ENCODE results near the gene OGFR.

Gene OGFR

DNA sequence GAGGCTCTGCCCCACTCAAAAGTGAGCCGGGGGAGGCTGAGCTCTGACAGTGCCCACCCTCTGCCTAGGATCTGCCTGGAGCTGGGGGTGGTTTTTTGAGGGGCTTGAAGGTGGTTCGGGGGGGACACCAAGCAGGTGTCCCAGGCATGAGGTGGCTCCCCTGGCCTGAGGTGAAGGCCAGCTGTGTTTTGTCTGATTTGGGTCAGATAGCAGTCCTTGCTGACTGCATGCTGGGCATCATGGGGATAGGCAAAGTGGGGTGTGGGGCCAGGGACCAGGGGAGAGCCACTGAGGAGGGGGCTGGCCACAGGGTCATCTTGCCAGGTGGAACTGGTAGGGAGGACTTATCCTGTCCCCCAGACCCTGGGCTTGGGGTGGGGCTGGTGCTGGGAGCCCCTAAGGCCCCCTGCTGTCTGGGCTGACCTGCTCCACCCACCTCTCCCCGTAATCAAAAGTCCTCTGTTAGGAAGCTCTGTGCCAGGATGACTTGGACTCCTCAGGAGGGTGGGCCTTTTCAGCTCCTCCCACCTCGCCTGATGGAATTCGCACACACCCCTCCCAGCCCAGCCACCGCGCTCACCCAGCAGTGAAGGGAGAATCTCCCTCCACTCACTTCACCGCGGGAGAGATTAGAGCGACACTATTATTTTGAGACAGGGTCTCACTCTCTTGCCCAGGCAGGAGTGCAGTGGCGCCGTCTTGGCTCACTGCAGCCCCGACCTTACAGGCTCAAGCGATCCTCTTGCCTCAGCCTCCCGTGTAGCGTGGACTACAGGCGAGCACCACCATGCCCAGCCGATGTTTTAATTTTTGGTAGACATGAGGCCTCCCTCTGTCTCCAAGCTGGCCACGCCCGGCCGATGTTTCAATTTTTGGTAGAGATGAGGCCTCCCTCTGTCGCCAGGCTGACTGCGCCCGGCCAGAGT lies 10.7 kb downstream of the OGFR start:
- no peak for DNase-seq (ENCODE audit: low read depth, low spot score)

DNA sequence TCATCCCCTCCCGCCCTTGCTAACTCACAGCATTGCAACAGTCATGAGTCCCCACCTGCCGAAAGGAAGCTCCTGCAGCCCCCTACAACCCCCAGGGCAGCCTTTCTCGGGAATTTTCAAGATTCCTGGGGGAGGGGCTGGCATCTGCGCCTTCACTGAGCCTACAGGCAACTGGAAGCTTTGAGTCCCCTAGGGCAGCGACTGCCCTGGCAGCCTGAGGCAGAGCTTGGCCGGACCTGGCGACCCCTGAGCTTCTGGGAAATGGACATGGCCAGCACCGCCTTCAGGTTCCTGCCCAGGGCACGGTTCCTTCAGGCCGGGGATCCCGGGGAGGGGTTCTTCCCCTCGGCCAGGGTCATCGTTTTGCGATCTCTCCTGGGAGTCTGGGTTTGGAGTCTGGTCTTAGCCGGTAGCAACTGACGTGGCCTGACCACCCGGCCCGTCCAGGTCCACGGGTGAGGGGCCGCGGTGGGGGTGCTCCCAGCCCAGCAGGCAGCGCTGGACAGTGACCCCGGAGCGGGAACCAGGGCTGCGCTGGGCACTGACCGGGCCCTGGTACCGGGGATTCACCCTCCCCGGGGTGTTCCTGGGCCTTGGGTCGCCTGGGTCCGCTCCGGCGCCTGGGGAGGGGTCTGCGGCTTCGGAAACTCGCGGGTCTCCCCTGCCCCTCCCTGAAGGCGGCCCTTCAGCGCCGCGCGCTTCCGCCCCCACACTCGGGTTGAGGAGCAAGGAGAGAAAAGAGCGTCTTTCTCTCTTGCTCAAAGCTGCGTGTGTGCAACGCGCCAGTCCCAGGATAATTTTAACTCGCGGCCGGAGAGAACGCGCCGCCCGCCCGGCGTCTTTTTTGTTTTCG lies 11.6 kb downstream of the OGFR start:
- no peak for DNase-seq (ENCODE audit: low read depth, low spot score)

- DNase-seq (ENCODE audit: low read depth, low spot score): no peak
These were observed 12.5 kb downstream of the OGFR start, which contains the start of gene COL9A3 for GRCh38 chr20:62816884-62817873. TSS of gene COL9A3 (plus strand) at chr20:62817050. CDS start at chr20:62817065, 15 bp downstream.

DNA sequence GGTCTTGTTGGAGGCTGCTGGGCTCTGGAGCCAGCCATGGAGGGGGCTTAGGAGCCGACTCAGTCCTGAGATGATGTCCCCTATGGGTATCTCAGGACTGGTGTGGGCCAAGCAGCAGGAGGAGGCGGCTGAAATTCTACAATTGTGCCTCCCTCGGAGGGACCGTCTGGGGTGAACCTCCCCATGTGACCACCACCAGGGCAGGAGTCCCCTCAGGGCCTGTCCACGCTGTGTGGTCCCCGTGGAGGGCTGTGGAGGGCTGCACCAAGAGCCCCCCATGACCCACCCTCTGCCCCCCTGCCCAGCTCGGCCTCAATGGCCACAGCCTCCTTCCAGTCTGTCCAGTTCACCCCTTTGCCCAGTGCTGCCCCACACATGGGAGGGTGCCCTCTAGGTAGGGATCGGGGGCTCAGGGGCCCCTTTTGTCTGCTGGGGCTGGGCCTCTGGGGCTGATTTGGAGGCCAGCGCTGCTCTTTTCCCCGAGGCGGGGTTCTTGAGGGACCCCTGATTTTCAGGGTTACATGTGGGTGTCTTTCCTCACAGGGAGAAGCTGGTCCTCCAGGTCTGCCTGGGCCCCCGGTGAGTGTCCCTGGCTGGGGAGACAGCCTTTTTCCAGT lies 13.4 kb downstream of the OGFR start:
- DNase-seq (ENCODE audit: low read depth, low spot score): no peak

DNA sequence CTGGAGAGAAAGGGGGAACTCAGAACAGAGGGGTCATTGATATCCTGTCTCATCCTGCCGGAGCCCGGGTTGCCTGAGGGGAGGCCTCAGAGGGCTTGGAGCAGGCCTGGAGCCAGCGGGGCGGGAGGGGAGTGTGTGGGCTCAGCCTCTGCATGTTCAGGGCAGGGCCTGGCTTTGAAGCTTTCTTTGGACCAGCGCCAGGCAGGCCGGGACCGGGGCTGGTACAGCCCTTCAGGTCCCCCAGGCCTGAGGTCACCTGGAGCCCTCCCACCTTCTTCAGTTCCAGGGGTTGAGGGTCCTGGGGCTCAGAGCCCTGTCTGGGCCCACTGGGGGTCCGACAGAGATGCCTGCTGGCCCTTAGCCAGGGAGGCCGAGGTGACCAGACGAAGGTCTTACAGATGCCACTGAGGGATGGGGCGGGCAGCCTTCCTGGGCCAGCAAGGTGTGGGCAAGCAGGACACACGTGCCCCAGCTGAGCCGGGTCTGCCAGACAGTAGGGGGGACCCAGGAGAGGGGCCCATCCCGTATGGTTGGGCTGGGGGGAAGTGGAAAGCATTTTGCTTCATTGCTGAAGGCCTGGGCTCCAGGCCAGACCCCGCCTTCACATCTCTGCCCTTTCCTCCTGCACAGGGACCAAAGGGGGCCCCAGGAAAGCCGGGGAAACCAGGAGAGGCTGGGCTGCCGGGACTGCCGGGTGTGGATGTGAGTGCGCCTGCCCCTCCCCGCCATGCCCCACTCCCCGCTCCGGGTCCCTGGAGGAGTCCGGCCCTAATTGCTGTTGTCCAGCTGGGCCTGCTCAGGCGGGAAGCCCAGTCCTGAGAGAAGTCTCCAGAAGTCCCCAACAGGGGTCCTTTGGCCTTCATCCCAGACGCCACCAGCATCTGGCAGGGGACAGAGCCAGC lies 14.2 kb downstream of the OGFR start:
- no peak for DNase-seq (ENCODE audit: low read depth, low spot score)

DNA sequence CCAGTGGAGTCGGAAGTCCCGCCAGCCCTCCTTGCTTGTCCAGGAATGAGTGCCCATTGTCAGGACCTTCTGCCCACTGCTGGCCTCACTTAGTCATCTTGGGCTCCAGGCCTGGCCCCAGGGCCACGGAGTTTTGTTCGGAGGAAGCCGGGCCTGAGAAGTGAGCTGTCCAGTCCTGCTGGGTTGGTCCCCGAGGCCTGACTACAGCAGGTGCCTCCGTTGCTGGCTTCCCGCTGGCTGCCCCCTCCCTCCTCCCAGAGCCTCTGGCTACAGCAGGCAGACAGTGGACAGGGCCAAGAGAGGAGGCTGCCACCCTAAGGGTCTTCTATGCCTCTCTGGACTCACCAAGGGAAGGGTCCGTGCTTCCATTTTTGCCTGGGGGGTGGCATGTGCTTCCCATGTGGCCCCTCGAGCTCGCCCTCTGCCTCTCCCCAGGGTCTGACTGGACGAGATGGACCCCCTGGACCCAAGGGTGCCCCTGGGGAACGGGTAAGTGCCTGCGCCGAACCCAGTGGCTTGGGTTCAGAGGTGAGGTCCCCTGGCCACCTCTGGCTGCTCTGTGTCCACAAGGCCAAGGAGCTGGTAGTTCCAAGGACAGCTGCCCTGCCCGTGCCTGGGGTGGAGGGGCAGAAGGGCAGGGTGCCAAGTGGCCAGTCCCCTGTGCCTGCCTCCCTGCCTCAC lies 15.0 kb downstream of the OGFR start:
- DNase-seq (ENCODE audit: low read depth, low spot score): no peak

GRCh38 chr20:62820208-62820961 lies 15.8 kb downstream of the OGFR start:
- DNase-seq (ENCODE audit: low read depth, low spot score): no peak

- no peak for DNase-seq (ENCODE audit: low read depth, low spot score)
These were observed 16.5 kb downstream of the OGFR start for GRCh38 chr20:62820962-62821725.

GRCh38 chr20:62821726-62822210 lies 17.1 kb downstream of the OGFR start:
- DNase-seq (ENCODE audit: low read depth, low spot score): no peak

DNA sequence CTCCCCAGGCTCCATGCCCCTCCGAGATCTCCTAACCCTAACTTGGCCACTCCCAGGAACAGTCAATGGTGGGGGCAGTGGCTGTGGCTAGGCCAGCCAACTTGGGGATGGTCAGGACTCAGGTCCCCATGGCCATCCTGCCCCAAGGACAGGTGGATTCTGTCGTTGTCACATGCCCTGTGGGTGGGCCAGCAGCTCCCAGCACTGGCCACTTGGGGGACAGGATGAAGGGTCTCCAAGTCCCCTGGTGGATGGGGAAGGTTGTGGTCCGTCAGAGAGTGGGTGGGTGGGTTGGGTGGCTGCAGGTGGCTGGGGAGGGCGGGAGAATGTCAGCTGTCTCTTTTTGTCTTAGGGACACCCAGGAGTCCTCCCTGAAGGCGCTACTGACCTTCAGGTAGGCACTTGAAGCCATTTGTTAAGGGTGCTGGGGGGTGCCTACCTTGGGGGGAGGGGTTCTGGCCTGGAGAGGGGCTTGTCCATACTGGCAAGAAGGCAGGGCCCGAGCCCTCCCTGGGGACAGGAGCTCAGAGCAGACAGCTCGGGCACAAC lies 17.7 kb downstream of the OGFR start:
- DNase-seq (ENCODE audit: low read depth, low spot score): no peak

- DNase-seq (ENCODE audit: low read depth, low spot score): no peak
These were observed 18.4 kb downstream of the OGFR start for GRCh38 chr20:62822788-62823651.

GRCh38 chr20:62823688-62824475 lies 19.2 kb downstream of the OGFR start:
- no peak for DNase-seq (ENCODE audit: low read depth, low spot score)

DNA sequence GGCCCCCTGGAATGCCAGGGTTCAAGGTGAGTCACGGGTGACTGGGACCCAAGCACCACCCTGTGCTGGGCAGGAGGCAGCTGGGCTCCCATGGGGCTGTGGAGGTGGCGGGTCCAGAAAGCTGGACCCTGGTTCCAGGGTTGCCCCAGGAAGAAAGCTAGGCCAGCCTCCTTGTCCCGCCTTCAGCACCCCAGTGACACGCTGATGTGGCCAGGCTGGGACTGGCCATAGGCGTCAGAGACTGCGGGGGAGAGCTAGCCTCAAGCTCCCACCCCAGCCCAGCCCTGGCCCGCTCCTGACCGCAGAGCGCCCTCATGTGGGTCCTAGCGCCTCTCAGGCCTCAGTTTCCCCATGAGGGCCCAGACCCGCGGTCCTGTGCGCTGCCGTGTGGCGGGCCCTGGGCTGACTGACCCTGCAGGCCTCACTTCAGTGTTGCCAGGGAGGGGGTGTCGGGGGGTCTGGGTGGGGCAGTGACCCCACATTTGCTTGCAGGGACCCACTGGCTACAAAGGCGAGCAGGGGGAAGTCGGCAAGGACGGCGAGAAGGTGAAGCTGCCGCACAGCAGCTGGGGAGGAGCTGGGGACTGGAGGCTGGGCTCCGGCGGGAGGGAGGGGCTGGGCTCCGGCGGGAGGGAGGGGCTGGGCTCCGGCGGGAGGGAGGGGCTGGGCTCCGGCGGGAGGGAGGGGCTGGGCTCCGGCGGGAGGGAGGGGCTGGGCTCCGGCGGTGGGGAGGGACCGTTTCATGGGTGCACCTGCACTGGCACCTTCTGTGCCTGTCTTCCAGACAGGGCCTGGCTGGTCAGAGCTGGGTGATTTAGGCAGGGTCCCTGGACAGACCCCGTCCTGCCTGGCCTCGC lies 20.1 kb downstream of the OGFR start:
- no peak for DNase-seq (ENCODE audit: low read depth, low spot score)

DNA sequence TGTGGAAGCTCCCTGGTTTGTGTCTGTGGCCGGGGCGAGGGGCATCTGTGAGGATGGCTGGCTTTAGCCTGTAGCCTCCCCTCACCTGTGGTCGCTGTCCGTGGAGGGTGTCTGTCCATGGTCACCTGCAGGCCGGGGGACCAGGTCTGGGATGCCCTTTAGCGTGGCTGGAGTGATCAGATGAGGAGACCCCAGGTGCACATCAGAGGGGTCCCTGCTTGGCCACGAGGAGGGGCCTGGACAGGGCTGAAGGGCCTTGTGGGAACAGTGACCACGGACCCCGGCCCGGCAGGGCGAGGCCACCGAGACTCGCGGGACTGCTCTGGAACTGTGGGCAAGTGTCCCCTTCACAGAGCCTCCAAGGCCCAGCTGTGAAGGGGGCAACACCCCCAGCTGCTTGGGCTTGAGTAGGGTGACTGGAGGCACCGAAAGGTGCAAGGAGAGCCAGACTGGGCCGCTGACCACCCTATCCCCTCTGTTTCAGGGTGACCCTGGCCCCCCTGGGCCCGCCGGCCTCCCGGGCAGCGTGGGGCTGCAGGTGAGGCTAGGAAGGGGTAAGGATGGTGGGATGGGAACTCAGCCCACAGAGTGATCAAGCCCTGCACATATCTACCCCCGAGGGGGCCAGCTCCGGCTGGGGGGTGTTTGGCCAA lies 20.8 kb downstream of the OGFR start:
- no peak for DNase-seq (ENCODE audit: low read depth, low spot score)

Measured in smooth muscle cell of the brain vasculature (primary cell).